Activated CD8-positive, alpha-beta memory T cell treated with anti-CD3 and anti-CD28 coated beads, Interleukin-2, amount 10 ng/mL, durations not matched to agents 7 days and 5 days (primary cell): ENCODE results near the gene ARGFX. TPM values are rescaled to one million over a fixed set of nuclear protein-coding genes. Genes with fewer than 3 reads are reported as not detected.

Experiments used
- total RNA-seq, 2 experiments: library from RNA; stranded (reverse); gene quantifications; one replicate each; pipeline ENCODE4 v1.2.3, GENCODE V29; 2021

The ARGFX gene
- total RNA-seq, 2 experiments from 2014 or later = not detected

Other genes starting within 250 kb of the ARGFX start
- gene POLQ, start 22.0 kb upstream of the ARGFX start, total RNA-seq = 10 to 100 TPM; 34.3 to 55.8 TPM
- gene FBXO40, start 25.4 kb downstream of the ARGFX start, total RNA-seq = not detected
- 100 to 1,000 TPM; 305 to 312 TPM for gene HCLS1, start 93.0 kb downstream of the ARGFX start, total RNA-seq
- gene GOLGB1, start 181.8 kb downstream of the ARGFX start, total RNA-seq = 10 to 100 TPM; 30.6 to 31.2 TPM